ENCODE data around the gene UBE4A. TPM values are rescaled to one million over a fixed set of nuclear protein-coding genes. Genes with fewer than 3 reads are reported as not detected.

Gene UBE4A, protein sequence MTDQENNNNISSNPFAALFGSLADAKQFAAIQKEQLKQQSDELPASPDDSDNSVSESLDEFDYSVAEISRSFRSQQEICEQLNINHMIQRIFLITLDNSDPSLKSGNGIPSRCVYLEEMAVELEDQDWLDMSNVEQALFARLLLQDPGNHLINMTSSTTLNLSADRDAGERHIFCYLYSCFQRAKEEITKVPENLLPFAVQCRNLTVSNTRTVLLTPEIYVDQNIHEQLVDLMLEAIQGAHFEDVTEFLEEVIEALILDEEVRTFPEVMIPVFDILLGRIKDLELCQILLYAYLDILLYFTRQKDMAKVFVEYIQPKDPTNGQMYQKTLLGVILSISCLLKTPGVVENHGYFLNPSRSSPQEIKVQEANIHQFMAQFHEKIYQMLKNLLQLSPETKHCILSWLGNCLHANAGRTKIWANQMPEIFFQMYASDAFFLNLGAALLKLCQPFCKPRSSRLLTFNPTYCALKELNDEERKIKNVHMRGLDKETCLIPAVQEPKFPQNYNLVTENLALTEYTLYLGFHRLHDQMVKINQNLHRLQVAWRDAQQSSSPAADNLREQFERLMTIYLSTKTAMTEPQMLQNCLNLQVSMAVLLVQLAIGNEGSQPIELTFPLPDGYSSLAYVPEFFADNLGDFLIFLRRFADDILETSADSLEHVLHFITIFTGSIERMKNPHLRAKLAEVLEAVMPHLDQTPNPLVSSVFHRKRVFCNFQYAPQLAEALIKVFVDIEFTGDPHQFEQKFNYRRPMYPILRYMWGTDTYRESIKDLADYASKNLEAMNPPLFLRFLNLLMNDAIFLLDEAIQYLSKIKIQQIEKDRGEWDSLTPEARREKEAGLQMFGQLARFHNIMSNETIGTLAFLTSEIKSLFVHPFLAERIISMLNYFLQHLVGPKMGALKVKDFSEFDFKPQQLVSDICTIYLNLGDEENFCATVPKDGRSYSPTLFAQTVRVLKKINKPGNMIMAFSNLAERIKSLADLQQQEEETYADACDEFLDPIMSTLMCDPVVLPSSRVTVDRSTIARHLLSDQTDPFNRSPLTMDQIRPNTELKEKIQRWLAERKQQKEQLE
- 49.1 TPM for total RNA-seq
- 10 to 100 TPM; 23.5 to 29.2 (median 25.4) TPM for polyA plus RNA-seq

DNA sequence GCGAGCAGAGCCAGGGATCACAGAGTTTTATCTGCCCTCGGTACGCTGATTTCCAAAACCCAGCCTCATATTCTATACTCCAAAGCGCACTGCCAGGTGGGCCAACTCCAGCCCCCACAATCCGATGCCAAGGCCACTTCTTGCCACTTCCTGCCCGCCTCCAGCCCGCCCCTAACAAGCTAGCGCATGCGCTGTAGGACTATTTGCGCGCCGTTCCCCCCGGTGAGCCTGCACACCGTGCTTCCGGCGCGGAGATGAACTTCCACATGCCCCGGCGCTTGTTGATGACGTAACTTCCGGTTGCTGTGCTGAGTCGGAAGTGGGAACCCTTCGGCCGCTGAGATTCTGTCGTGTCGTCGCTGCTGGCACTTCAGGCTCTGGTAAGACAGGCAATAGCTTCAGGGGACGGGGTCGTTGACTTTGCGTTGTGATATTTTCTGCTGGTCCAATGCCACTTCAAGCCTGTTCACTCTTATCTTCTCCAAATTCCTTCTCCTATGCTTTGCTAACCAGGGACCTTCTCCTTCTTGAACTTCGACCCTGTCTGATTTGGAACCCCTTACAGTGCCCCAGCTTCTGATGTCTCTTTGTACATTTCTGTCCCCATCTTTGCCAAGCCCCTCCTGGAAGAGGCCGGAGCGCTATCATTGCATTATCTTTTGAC, at the start of gene UBE4A:
Gene UBE4A, plus strand, starts transcription at position 306 of the 664 bp plus-strand sequence. CDS start 5,481 bp downstream, outside the sequence.
- no peaks in the 10 kb centered on the region for H3K27me3 ChIP-seq (ENCODE audit: control insufficient read depth, insufficient read depth, low read length)
- DNase-seq (peak; percentile 94 to 99 (median 95)), ATAC-seq (ENCODE audit: low read depth in 2 of 2) (peak; percentile 90 to 91)
- H3K4me1 Mint-ChIP-seq, result peaks cover 27 to 54% (median 41%) of the 10 kb centered on the region in 4 donors
- H3K4me3 ChIP-seq (ENCODE audit: low read depth, low read length), result peak within 1 kb of the TSS; percentile 100
- peaks cover 7% of the 10 kb centered on the region for H3K36me3 ChIP-seq (ENCODE audit: control insufficient read depth, insufficient read depth, low read length)
- peaks cover 33% of the 10 kb centered on the region for H3K4me1 ChIP-seq (ENCODE audit: control insufficient read depth, insufficient read depth, low read length, poor library complexity, severe bottlenecking)
- peaks cover 0 to 3% (median 0%) of the 10 kb centered on the region in 7 donors for H3K9me3 Mint-ChIP-seq
- H3K9me3 ChIP-seq (ENCODE audit: control insufficient read depth in 2 of 2, low read length in 2 of 2), result no peaks in the 10 kb centered on the region
- peak within 1 kb of the TSS; percentile 98 to 100 (median 100) for H3K27ac Mint-ChIP-seq
- H3K4me3 Mint-ChIP-seq, result peak within 1 kb of the TSS; percentile 95 to 99 (median 98)
- peaks cover 6% of the 10 kb centered on the region for H3K27me3 Mint-ChIP-seq
- H3K27ac ChIP-seq (ENCODE audit: insufficient read depth, low read length, poor library complexity, severe bottlenecking), result peak within 1 kb of the TSS; percentile 91
- H3K36me3 Mint-ChIP-seq, result peaks cover 16% of the 10 kb centered on the region

GRCh38 chr11:118310271-118310670, 49.1 kb upstream of the UBE4A start:
- H3K27ac ChIP-seq (ENCODE audit: insufficient read depth, low read length, poor library complexity, severe bottlenecking), result peak overlapping the region; percentile 80
- H3K4me3 ChIP-seq (ENCODE audit: low read depth, low read length), result peak overlapping the region; percentile 47
- H3K4me1 ChIP-seq (ENCODE audit: control insufficient read depth, insufficient read depth, low read length, poor library complexity, severe bottlenecking), result peaks cover 88% of the 10 kb centered on the region
- Mint-ChIP-seq H3K27ac (peak overlapping the region; percentile 87 to 99 (median 89)), H3K4me1 (peaks cover 22 to 89% (median 69%) of the 10 kb centered on the region in 4 donors), H3K36me3 (peaks cover 70% of the 10 kb centered on the region), H3K9me3 (no peaks in the 10 kb centered on the region), H3K27me3 (no peaks in the 10 kb centered on the region), H3K4me3 (peak overlapping the region; percentile 12 to 53 (median 29))
- H3K9me3 ChIP-seq (ENCODE audit: control insufficient read depth in 2 of 2, low read length in 2 of 2), result no peaks in the 10 kb centered on the region
- peaks cover 60% of the 10 kb centered on the region for H3K36me3 ChIP-seq (ENCODE audit: control insufficient read depth, insufficient read depth, low read length)
- H3K27me3 ChIP-seq (ENCODE audit: control insufficient read depth, insufficient read depth, low read length), result no peaks in the 10 kb centered on the region
- DNase-seq (no peak), ATAC-seq (ENCODE audit: low read depth in 2 of 2) (no peak)

DNA sequence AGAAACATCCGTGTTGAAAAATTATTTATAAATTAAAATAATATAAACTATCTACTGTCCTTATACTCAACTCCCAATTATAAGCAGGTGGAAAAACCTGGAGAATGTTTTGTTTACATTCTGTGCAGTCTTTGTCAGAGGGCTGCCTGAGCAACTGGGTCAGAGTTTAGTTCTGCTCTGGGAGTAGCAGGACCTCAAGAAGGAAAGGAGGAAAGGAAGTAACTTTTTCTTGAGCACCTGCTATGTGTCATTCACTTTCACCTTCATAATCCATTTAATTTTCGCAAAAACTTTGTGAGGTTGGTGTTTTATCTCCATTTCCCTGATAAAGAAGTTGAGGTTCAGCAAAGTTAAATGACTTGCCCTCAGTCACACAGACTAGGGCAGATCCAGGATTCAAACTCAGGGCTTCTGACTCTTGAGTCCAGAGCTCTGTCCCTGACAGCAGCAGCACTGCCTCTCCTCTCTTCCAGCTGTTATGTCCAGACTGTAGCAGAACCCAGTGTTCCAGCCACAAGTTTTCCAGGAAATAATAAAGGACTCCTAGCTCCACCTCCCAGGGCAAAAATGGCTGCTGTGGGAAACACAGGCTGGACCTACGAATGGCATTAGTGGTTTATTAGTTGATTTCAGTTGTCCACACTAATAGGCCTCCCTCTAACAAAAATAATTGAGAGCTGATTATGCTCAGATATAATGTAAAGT, 48.5 kb upstream of the UBE4A start:
- peak overlapping the region; percentile 12 to 72 (median 58) for H3K4me3 Mint-ChIP-seq
- Histone ChIP-seq H3K4me1 (ENCODE audit: control insufficient read depth, insufficient read depth, low read length, poor library complexity, severe bottlenecking) (peaks cover 89% of the 10 kb centered on the region), H3K9me3 (ENCODE audit: control insufficient read depth in 2 of 2, low read length in 2 of 2) (no peaks in the 10 kb centered on the region), H3K27me3 (ENCODE audit: control insufficient read depth, insufficient read depth, low read length) (no peaks in the 10 kb centered on the region), H3K4me3 (ENCODE audit: low read depth, low read length) (peak overlapping the region; percentile 47), H3K27ac (ENCODE audit: insufficient read depth, low read length, poor library complexity, severe bottlenecking) (peak overlapping the region; percentile 80), H3K36me3 (ENCODE audit: control insufficient read depth, insufficient read depth, low read length) (peaks cover 60% of the 10 kb centered on the region)
- no peaks in the 10 kb centered on the region for H3K9me3 Mint-ChIP-seq
- no peaks in the 10 kb centered on the region for H3K27me3 Mint-ChIP-seq
- H3K27ac Mint-ChIP-seq, result peak overlapping the region; percentile 85 to 99 (median 93)
- ATAC-seq (ENCODE audit: low read depth in 2 of 2) (no peak), DNase-seq (no peak)
- peaks cover 71% of the 10 kb centered on the region for H3K36me3 Mint-ChIP-seq
- H3K4me1 Mint-ChIP-seq, result peaks cover 26 to 92% (median 71%) of the 10 kb centered on the region in 4 donors

- DNase-seq (peak in 2 of 3 donors; percentile 32 to 64), ATAC-seq (ENCODE audit: low read depth in 2 of 2) (peak; percentile 38 to 62)
- Histone ChIP-seq H3K9me3 (ENCODE audit: control insufficient read depth in 2 of 2, low read length in 2 of 2) (no peaks in the 10 kb centered on the region), H3K27me3 (ENCODE audit: control insufficient read depth, insufficient read depth, low read length) (no peaks in the 10 kb centered on the region), H3K4me3 (ENCODE audit: low read depth, low read length) (peak overlapping the region; percentile 13), H3K27ac (ENCODE audit: insufficient read depth, low read length, poor library complexity, severe bottlenecking) (peak overlapping the region; percentile 80), H3K4me1 (ENCODE audit: control insufficient read depth, insufficient read depth, low read length, poor library complexity, severe bottlenecking) (peaks cover 89% of the 10 kb centered on the region), H3K36me3 (ENCODE audit: control insufficient read depth, insufficient read depth, low read length) (peaks cover 60% of the 10 kb centered on the region)
- peaks cover 72% of the 10 kb centered on the region for H3K36me3 Mint-ChIP-seq
- H3K27ac Mint-ChIP-seq, result peak overlapping the region; percentile 85 to 99 (median 94)
- no peaks in the 10 kb centered on the region for H3K27me3 Mint-ChIP-seq
- no peaks in the 10 kb centered on the region for H3K9me3 Mint-ChIP-seq
- H3K4me1 Mint-ChIP-seq, result peaks cover 26 to 96% (median 75%) of the 10 kb centered on the region in 4 donors
- peak overlapping the region; percentile 12 to 72 (median 66) for H3K4me3 Mint-ChIP-seq
These were observed 47.9 kb upstream of the UBE4A start for GRCh38 chr11:118311518-118311917.

GRCh38 chr11:118312328-118312727, 47.1 kb upstream of the UBE4A start:
- Mint-ChIP-seq H3K4me1 (peaks cover 27 to 96% (median 76%) of the 10 kb centered on the region in 4 donors), H3K4me3 (peak overlapping the region in 3 of 4 donors; percentile 12 to 66 (median 21)), H3K9me3 (no peaks in the 10 kb centered on the region), H3K27ac (peak overlapping the region; percentile 86 to 99 (median 94)), H3K36me3 (peaks cover 67% of the 10 kb centered on the region), H3K27me3 (no peaks in the 10 kb centered on the region)
- peaks cover 57% of the 10 kb centered on the region for H3K36me3 ChIP-seq (ENCODE audit: control insufficient read depth, insufficient read depth, low read length)
- H3K27ac ChIP-seq (ENCODE audit: insufficient read depth, low read length, poor library complexity, severe bottlenecking), result peak overlapping the region; percentile 80
- H3K9me3 ChIP-seq (ENCODE audit: control insufficient read depth in 2 of 2, low read length in 2 of 2), result no peaks in the 10 kb centered on the region
- peak overlapping the region; percentile 13 for H3K4me3 ChIP-seq (ENCODE audit: low read depth, low read length)
- ATAC-seq (ENCODE audit: low read depth in 2 of 2) (no peak), DNase-seq (no peak)
- no peaks in the 10 kb centered on the region for H3K27me3 ChIP-seq (ENCODE audit: control insufficient read depth, insufficient read depth, low read length)
- H3K4me1 ChIP-seq (ENCODE audit: control insufficient read depth, insufficient read depth, low read length, poor library complexity, severe bottlenecking), result peaks cover 89% of the 10 kb centered on the region

- Histone ChIP-seq H3K4me3 (ENCODE audit: low read depth, low read length) (no peak overlapping the region), H3K27me3 (ENCODE audit: control insufficient read depth, insufficient read depth, low read length) (no peaks in the 10 kb centered on the region), H3K36me3 (ENCODE audit: control insufficient read depth, insufficient read depth, low read length) (peaks cover 48% of the 10 kb centered on the region), H3K9me3 (ENCODE audit: control insufficient read depth in 2 of 2, low read length in 2 of 2) (no peaks in the 10 kb centered on the region), H3K27ac (ENCODE audit: insufficient read depth, low read length, poor library complexity, severe bottlenecking) (peak overlapping the region; percentile 80), H3K4me1 (ENCODE audit: control insufficient read depth, insufficient read depth, low read length, poor library complexity, severe bottlenecking) (peaks cover 89% of the 10 kb centered on the region)
- Mint-ChIP-seq H3K4me3 (peak overlapping the region in 1 of 4 donors; percentile 75), H3K36me3 (peaks cover 60% of the 10 kb centered on the region), H3K9me3 (no peaks in the 10 kb centered on the region), H3K4me1 (peaks cover 25 to 92% (median 71%) of the 10 kb centered on the region in 4 donors), H3K27me3 (no peaks in the 10 kb centered on the region), H3K27ac (peak overlapping the region; percentile 54 to 99 (median 96))
- DNase-seq, result no peak
- no peak for ATAC-seq (ENCODE audit: low read depth in 2 of 2)
These were observed 46.2 kb upstream of the UBE4A start for GRCh38 chr11:118313242-118313641.

All from CD4-positive, CD25-positive, alpha-beta regulatory T cell (primary cell).